Activated naive CD8-positive, alpha-beta T cell treated with anti-CD3 and anti-CD28 coated beads, Interleukin-2, amount 50 U/mL, for 24 hours (primary cell): Measurements from ENCODE around the gene LMNTD2.

Experiments used
- ATAC-seq: fragments of 150-1000 bp; cut with Tn5 transposase; one replicate; pipeline ENCODE4 v1.10.0; 2021
- DNase-seq: peaks from one replicate; pipeline ENCODE4 v3.0.0; 2021
- H3K27ac Mint-ChIP-seq: one replicate; pipeline ENCODE4 v1.8.0; 2021; ENCODE audit warnings: mild to moderate bottlenecking, mixed read lengths
- H3K27me3 Mint-ChIP-seq: one replicate; pipeline ENCODE4 v1.8.0; 2021; ENCODE audit warnings: mixed read lengths
- H3K36me3 Mint-ChIP-seq: one replicate; pipeline ENCODE4 v1.8.0; 2021; ENCODE audit warnings: low read depth, mixed read lengths
- H3K4me1 Mint-ChIP-seq: one replicate; pipeline ENCODE4 v1.8.0; 2021; ENCODE audit warnings: mixed read lengths
- H3K4me3 Mint-ChIP-seq: one replicate; pipeline ENCODE4 v1.8.0; 2021; ENCODE audit warnings: mild to moderate bottlenecking, moderate library complexity, mixed read lengths
- H3K9me3 Mint-ChIP-seq: one replicate; pipeline ENCODE4 v1.8.0; 2021; ENCODE audit warnings: mixed read lengths

Gene LMNTD2

DNA sequence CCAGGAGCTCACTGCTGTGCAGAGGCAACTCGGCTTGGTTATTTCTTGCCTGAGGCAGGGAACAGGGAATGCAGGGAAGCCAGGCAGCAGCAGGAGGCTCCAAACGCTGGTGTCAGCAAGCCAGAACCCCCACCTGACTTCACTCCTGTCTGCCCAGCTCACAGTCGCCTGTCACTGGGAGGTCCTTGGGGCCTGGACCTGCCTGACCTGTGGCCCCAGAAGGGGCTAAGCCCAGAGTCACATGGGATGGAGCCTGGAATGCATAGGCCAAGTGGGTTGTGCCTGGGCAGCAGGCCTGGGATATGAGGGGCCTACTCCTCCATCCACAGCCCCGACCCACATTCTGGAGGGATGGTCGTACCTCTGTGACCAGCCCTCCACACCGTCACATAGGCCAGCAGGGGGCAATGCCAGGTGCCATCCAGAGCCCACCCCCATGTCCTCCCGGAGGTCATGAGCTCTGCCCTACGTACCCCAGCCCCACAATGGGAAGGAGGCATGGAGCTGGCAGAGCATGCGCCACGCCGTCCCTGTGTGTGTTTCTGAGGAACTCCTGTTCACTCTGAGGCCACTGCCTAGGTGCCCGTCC is 5.5 kb upstream of the LMNTD2 start:
- Mint-ChIP-seq H3K4me3 (no peak overlapping the region), H3K4me1 (peaks cover 13% of the 10 kb centered on the region), H3K27ac (no peak overlapping the region)

DNA sequence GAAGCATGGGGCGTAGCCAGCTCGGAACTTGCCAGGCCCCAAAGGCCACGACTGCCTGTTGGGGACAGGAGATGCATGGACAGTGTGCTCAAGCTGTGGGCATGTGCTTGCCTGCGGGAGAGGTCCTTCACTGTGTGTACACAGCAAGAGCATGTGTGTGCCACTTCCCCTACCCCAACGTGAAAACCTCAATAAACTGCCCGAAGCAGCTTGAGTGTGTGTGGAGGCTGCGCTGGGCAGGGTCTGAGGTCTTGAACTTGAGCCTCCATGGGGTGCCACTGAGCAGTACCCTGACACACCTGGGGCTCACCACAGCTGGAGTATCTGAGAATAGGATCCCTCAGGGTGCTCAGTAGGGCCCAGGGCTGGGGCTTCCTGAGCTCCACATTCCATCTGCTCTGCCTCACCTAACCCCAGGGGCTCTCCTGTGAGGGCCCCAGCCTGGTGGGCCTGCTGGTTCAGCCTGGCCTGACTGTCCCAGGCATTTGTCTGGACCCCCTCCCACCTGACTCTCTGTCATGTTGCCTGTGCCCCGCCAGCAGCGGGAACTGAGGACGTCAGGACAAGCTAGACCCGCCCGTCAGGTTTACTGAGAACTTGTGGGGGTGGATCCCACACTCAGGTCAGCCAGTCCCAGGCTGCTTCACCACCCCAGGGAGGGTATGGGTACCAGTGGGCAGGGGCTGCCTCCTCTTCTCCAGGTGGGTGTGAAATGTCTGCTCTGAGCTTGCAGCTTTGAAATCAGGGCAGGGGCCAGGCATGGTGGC is 3.5 kb upstream of the LMNTD2 start:
- Mint-ChIP-seq H3K4me1 (peaks cover 13% of the 10 kb centered on the region), H3K27ac (no peak overlapping the region), H3K4me3 (no peak overlapping the region), H3K36me3 (no peaks in the 10 kb centered on the region), H3K27me3 (no peaks in the 10 kb centered on the region), H3K9me3 (no peaks in the 10 kb centered on the region)
- no peak for ATAC-seq
- DNase-seq: no peak

More for the DNA sequence above, 5.5 kb upstream of the LMNTD2 start:
- Mint-ChIP-seq H3K36me3 (no peaks in the 10 kb centered on the region), H3K9me3 (no peaks in the 10 kb centered on the region), H3K27me3 (no peaks in the 10 kb centered on the region)
- DNase-seq (no peak), ATAC-seq (no peak)

DNA sequence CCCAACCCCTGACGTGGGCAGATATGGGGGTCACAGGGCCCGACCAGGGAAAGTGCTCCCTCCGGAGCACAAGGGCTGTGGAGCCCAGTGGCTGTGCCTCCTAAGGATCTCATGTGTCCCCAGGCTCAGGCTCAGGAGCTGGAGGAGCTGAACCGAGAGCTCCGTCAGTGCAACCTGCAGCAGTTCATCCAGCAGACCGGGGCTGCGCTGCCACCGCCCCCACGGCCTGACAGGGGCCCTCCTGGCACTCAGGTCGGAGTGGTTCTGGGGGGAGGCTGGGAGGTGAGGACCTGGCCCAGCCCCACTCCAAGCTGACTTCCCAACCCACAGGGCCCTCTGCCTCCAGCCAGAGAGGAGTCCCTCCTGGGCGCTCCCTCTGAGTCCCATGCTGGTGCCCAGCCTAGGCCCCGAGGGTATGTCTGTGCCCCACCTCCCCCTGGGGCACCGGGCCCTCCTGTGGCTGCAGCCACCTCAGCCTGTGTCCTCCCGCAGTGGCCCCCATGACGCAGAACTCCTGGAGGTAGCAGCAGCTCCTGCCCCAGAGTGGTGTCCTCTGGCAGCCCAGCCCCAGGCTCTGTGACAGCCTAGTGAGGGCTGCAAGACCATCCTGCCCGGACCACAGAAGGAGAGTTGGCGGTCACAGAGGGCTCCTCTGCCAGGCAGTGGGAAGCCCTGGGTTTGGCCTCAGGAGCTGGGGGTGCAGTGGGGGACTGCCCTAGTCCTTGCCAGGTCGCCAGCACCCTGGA is 2.7 kb upstream of the LMNTD2 start:
- Mint-ChIP-seq H3K4me1 (peaks cover 13% of the 10 kb centered on the region), H3K4me3 (no peak overlapping the region), H3K9me3 (no peaks in the 10 kb centered on the region), H3K36me3 (no peaks in the 10 kb centered on the region), H3K27ac (no peak overlapping the region), H3K27me3 (no peaks in the 10 kb centered on the region)
- ATAC-seq (no peak), DNase-seq (no peak)

DNA sequence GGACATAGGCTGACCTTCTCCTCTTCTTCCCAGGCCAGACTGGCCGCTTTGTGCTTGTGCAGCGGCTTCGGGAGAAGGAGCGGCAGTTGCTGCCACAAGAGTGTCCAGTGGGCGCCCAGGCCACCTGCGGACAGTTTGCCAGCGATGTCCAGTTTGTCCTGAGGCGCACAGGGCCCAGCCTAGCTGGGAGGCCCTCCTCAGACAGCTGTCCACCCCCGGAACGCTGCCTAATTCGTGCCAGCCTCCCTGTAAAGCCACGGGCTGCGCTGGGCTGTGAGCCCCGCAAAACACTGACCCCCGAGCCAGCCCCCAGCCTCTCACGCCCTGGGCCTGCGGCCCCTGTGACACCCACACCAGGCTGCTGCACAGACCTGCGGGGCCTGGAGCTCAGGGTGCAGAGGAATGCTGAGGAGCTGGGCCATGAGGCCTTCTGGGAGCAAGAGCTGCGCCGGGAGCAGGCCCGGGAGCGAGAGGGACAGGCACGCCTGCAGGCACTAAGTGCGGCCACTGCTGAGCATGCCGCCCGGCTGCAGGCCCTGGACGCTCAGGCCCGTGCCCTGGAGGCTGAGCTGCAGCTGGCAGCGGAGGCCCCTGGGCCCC is 1.6 kb upstream of the LMNTD2 start:
- H3K27ac Mint-ChIP-seq: no peak overlapping the region
- no peaks in the 10 kb centered on the region for H3K9me3 Mint-ChIP-seq
- H3K27me3 Mint-ChIP-seq: peaks cover 3% of the 10 kb centered on the region
- DNase-seq: no peak
- peaks cover 10% of the 10 kb centered on the region for H3K4me1 Mint-ChIP-seq
- ATAC-seq: no peak
- no peaks in the 10 kb centered on the region for H3K36me3 Mint-ChIP-seq
- no peak overlapping the region for H3K4me3 Mint-ChIP-seq

DNA sequence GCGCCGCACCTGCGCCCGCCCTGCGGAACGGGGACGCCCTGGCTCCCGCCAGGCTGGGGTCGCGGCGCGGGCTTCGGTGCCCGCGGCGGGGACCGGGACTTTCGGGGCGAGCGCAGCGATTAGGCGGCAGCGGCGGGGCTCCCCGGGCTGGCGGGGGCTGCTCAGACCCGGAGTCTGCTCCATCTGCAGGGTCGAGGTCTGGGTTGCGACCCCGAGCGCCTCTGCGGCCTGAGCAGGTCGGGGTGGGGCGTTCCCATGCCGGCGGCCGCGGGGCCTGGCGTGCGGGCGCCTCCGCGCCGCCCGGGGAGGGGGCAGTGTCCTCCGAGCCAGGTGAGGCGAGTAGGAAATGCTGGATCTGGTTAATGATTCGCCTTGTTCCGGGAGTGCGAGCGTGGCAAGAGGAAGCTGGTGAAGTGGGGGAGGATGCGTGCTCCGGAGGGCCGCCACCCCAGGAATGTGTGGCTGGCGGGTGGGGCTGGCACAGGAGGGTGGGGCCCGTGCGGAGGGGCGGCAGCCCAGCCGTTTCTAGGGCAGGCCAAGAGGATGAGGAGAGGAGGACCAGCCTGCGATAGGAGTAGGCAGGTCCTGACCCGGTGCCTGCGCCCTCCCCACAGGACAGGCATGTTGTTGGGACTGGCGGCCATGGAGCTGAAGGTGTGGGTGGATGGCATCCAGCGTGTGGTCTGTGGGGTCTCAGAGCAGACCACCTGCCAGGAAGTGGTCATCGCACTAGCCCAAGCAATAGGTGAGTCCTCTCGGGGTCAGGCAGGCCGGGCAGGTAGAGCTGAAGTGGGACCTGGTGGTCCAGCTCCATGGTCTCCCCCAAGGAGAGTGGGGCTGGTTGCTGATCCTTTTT is 838 bp upstream of the LMNTD2 start:
- H3K9me3 Mint-ChIP-seq: no peaks in the 10 kb centered on the region

DNA sequence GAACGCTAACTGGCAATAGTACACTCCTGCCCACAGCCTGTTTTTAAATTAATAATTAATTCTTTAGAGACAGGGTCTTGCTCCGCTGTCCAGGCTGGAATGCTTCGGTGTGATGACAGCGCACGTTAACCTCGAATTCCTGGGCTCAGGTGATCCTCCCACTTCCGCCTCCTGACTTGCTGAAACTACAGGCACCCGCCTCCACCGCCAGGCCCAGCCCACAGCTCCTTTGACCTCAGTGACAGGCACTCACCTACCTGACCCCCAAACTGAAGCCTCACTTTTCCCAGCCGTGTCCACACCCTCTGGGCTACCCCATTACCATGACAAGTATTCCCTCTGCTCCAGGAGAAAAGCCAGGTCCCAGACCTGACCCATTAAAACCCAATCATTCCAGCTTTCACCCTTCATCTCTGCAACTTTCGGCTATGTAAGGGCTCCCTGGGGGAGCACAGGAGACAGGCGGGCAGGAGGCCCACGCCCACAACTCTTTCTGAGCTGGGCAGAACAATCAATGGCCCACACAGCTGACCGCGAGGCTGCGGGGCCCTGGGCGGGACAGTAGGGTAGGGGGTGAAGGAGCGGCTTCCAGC is 730 bp downstream of the LMNTD2 start:
- Mint-ChIP-seq H3K36me3 (no peaks in the 10 kb centered on the region), H3K4me3 (peak overlapping the region; percentile 50), H3K27ac (no peak overlapping the region), H3K27me3 (peaks cover 9% of the 10 kb centered on the region), H3K4me1 (peaks cover 11% of the 10 kb centered on the region), H3K9me3 (no peaks in the 10 kb centered on the region)
- DNase-seq (no peak), ATAC-seq (no peak)

More for the DNA sequence above, 838 bp upstream of the LMNTD2 start:
- DNase-seq (no peak), ATAC-seq (no peak)
- Mint-ChIP-seq H3K27me3 (peaks cover 8% of the 10 kb centered on the region), H3K27ac (no peak overlapping the region), H3K36me3 (no peaks in the 10 kb centered on the region), H3K4me3 (peak overlapping the region; percentile 82), H3K4me1 (peaks cover 11% of the 10 kb centered on the region)

DNA sequence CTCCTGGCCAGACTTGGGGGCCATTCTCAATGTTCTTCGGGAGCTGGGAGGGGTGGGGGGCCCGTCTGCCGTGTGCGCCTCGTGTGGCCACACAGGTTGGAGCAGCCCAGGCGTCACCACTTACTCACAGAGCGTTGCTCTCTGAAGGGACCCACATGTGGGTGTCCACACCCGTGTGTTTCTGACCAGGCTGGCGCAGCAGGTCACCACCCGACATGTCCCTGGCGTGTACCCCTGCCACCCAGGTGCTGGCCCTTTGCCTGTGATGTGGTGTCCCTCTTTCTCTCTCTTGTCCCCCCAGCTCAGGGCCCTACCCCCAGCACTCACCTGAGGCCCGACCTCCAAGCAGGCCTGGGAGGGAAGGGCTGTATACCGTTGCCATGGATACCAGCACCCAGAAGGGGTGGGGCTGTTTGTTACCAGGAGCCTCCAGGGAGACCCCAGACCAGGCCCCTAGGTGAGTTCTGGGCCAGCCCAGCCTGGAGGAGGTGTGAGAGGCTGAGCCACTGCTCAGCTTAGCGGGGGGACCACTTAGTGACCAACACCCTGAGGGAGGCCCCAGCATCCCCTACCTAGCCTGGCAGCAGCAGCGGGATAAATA is 1.4 kb downstream of the LMNTD2 start:
- ATAC-seq (no peak), DNase-seq (no peak)
- H3K27ac Mint-ChIP-seq: no peak overlapping the region
- H3K9me3 Mint-ChIP-seq: no peaks in the 10 kb centered on the region
- no peak overlapping the region for H3K4me3 Mint-ChIP-seq
- peaks cover 9% of the 10 kb centered on the region for H3K27me3 Mint-ChIP-seq
- no peaks in the 10 kb centered on the region for H3K36me3 Mint-ChIP-seq
- H3K4me1 Mint-ChIP-seq: peaks cover 11% of the 10 kb centered on the region

DNA sequence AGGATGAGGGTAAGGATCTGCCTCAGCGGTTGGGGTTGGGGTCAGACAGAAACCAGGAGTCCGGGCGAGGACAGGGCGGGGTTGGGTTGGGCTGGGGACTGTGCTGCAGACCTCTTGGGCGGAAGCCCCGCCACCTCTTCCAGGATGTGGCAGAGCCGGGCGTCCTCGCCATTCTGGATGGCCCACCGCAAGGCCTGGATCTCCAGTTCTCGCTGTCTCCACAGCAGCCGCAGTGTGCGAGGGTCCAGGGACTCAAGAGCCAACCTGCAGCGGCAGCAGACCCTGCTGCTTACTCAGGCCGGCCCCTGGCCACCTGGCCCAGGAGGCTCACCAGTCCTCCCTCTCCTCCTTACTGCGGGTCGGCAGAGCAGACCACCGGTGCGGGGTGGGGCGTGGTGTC is 2.0 kb downstream of the LMNTD2 start:
- Mint-ChIP-seq H3K36me3 (no peaks in the 10 kb centered on the region), H3K4me3 (no peak overlapping the region), H3K27me3 (peaks cover 9% of the 10 kb centered on the region), H3K27ac (no peak overlapping the region), H3K9me3 (no peaks in the 10 kb centered on the region), H3K4me1 (peaks cover 11% of the 10 kb centered on the region)
- no peak for DNase-seq
- no peak for ATAC-seq

DNA sequence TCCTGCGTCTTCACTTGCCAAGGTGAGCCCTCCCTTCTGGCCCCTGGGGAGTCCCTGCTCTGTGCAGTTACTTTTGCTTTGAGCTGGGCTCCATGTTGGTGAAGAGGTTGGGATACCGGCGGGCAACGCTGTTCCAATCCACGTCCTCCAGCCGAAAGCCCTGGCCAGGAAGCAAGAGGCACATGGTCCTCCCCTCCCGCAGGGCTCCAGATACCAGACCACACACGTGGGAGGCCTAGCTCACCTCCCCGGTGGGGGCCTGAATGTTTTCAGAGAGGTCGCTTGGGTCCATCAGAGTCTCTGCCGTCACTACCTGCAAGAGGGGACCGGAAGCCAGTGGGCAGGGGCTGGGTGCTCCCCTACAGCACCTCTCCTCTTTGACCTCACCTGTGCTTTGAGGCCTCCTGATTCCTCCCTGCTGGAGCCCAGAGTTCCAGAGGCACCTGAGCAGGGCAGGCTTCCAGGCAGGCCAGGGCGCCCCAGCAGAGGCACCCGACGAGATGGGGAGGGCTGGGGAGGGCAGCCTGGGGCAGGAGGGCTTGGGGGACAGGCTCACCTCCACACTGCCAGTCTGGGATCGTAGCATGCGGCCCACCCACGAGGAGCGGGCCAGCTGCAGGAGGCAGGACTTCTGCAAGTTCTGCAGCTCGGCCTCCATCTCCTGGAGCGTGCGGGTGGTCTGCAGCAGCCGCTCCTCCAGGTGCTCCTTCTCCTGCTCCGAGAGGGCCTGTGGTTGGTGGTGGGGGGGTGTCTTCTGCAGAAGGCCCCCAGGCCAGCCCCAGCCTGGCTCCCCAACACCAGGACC is 3.0 kb downstream of the LMNTD2 start:
- Mint-ChIP-seq H3K27ac (no peak overlapping the region), H3K4me3 (no peak overlapping the region), H3K36me3 (no peaks in the 10 kb centered on the region), H3K9me3 (no peaks in the 10 kb centered on the region), H3K27me3 (peaks cover 9% of the 10 kb centered on the region), H3K4me1 (peaks cover 11% of the 10 kb centered on the region)
- DNase-seq (no peak), ATAC-seq (no peak)

DNA sequence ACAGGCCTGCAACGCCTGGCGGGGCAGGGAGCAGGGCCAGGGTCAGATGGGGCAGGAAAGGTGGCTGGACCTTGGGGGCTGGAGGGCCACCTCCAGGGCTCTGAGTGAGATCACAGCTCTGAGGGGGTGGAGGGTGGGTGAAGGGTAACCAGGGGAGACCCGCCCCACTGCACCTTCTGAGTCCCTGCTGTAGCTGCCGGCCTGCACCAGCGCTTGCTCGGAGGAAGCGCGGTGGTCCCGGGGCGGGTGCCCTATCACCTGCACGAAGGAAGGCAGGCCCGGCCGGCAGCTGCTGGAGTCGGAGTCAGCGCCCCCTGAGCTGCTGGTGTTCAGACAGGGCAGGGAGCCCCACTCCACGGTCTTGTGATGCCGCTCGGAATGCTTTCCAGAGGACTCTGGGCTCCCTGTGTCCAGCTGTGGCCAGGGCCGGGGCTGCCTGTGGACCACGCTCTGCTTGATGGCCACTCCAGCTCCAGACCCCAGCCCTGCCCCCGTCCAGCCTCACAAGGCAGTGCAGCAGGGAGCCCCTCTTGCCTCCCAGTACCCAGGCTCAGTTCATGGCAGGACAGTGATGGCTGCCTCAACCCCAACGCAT is 3.8 kb downstream of the LMNTD2 start:
- Mint-ChIP-seq H3K36me3 (no peaks in the 10 kb centered on the region), H3K27me3 (peaks cover 9% of the 10 kb centered on the region), H3K9me3 (no peaks in the 10 kb centered on the region), H3K27ac (no peak overlapping the region), H3K4me1 (peaks cover 11% of the 10 kb centered on the region), H3K4me3 (no peak overlapping the region)
- DNase-seq: no peak
- ATAC-seq: no peak

DNA sequence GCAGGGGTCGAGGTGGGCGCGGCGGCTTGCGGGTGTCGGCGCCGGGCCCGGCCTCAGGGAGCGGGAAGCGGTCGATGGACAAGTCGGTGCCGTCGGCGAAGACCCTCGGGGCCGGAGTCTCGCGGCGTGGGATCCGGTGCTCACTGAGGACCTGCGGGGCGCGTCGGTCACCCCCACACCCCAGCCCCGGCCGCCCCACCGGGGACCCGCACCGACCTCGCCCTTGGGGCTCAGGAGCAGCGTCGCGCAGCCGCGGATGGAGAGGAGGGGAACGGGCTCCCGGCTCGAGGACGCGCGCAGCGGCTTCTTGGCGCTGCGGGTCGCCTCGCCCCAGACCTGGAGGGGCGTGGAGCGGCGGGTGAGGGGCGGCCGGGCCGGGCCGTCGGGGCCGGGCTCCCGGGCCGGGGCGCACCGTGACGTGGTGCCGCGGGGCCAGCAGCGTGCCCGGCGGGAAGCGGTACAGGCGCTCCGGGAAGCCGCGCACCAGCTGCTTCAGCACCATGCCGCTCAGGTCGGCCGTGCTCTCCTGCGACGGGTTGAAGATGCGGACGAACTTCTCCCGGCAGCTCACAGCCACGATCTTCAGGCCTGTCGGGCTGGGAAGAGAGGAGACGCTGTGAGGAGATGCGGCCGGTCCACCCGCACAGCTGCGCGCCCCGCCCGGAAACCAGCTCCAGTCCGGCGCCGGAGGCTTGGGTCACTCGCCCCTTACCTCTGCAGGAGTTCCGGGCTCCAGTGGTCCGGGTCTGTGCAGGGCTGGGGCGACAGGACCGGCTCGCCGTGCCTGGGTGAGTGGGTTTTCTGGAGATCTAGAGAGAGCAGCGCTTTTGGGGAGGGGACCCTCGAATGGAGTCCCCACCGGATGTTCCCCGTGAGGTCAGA is 4.5 kb downstream of the LMNTD2 start:
- H3K4me1 Mint-ChIP-seq: peaks cover 6% of the 10 kb centered on the region
- H3K27ac Mint-ChIP-seq: no peak overlapping the region
- peaks cover 9% of the 10 kb centered on the region for H3K27me3 Mint-ChIP-seq
- no peaks in the 10 kb centered on the region for H3K9me3 Mint-ChIP-seq
- no peak for DNase-seq
- no peaks in the 10 kb centered on the region for H3K36me3 Mint-ChIP-seq
- no peak overlapping the region for H3K4me3 Mint-ChIP-seq
- no peak for ATAC-seq

DNA sequence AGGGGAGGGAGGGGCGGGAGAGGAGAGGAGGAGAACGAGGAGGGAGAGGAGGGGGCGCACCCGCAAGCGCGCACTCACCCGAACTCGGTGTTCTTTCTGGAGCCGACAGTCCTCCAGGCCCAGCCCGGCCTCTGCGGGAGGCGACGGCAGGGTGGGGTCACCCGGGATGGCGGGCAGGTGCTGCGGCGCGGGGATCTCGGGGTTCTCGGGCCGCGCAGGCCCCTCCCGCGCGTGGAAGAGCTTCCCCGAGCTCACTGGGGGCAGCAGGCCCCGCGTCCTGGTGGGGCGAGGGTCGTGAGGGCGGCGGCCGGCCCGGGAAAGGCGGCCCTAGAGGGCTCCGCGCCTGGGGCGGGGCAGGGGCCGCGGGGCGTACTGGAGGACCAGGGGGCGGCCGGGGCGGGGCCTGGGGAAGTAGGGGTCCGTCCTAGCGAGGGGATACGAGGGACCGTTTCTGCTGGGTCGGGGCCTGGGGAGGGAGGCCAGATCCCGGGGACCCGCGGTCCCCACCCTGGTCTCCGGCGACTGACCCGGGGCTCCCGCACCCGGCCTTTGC is 5.2 kb downstream of the LMNTD2 start:
- H3K27ac Mint-ChIP-seq: no peak overlapping the region
- ATAC-seq: no peak
- H3K9me3 Mint-ChIP-seq: no peaks in the 10 kb centered on the region
- H3K27me3 Mint-ChIP-seq: peaks cover 9% of the 10 kb centered on the region
- DNase-seq: no peak
- H3K36me3 Mint-ChIP-seq: no peaks in the 10 kb centered on the region
- H3K4me1 Mint-ChIP-seq: peaks cover 6% of the 10 kb centered on the region
- no peak overlapping the region for H3K4me3 Mint-ChIP-seq
